Endothelial cell of umbilical vein (primary cell): Measurements from ENCODE around the gene KLHL30. TPM values are rescaled to one million over a fixed set of nuclear protein-coding genes. Genes with fewer than 3 reads are reported as not detected.
"Not testable (repeated sequence)": the region's sequence is repeated elsewhere in the genome, so short reads cannot be mapped to it uniquely, and the experiment has no call there.

Experiments used
- BruUV-seq: library from RNA; stranded (reverse); fragments of 400-500 nt; replicated peaks from 2 replicates; lab custom pipeline; 2021; lab: Mats Ljungman, UMichigan
- CTCF ChIA-PET: fragments of 300-600, 350-600 bp; sonication (Branson Sonifier 250); formaldehyde crosslinking; loops from one replicate; lab custom pipeline; 2021; ENCODE audit warnings: antibody characterized with exemption, inconsistent platforms; lab: Charles Lee
- POLR2A ChIA-PET: fragments of 300-600, 350-600 bp; sonication (Branson Sonifier 250); formaldehyde crosslinking; loops from one replicate; lab custom pipeline; 2021; ENCODE audit warnings: antibody characterized with exemption, inconsistent platforms; lab: Charles Lee
- DNase-seq: peaks from one replicate; pipeline ENCODE4 v3.0.0-alpha.2; 2011; ENCODE audit warnings: low read depth, low spot score
- FAIRE-seq: peaks from 2 replicates; lab custom pipeline; 2011; peaks lifted over from hg19 to GRCh38; lab: Jason Lieb, UNC
- H2AFZ ChIP-seq: 2 replicates; pipeline ENCODE4 v1.6.0; 2012; ENCODE audit warnings: low read depth, low read length, control low read depth, inconsistent platforms
- H3K27ac ChIP-seq: 2 replicates; pipeline ENCODE4 v1.5.1; 2011; ENCODE audit warnings: low read depth, mild to moderate bottlenecking, control low read depth, low read length, moderate library complexity; ENCODE audit not compliant: insufficient read depth
- H3K27me3 ChIP-seq, 2 experiments: 2 replicates each; pipeline versions ENCODE4 v1.6.0 to v1.6.1; 2011; ENCODE audit warnings: low read length in 2 of 2, mixed read lengths in 1 of 2; ENCODE audit not compliant: control insufficient read depth in 2 of 2, insufficient read depth in 2 of 2
- H3K36me3 ChIP-seq, 2 experiments: 2 replicates in 1 of 2; 3 replicates in 1 of 2; pipeline ENCODE4 v1.5.1; 2011; ENCODE audit warnings: low read length in 2 of 2, mild to moderate bottlenecking in 1 of 2, moderate library complexity in 1 of 2; ENCODE audit not compliant: control insufficient read depth in 2 of 2, insufficient read depth in 2 of 2; ENCODE audit errors: extremely low read depth in 1 of 2
- H3K4me1 ChIP-seq: 3 replicates; pipeline ENCODE4 v1.5.1; 2011; ENCODE audit warnings: mild to moderate bottlenecking, low read length; ENCODE audit not compliant: control insufficient read depth, insufficient read depth; ENCODE audit errors: extremely low read depth
- H3K4me2 ChIP-seq: 2 replicates; pipeline ENCODE4 v1.6.1; 2011; ENCODE audit warnings: low read length, control low read depth, mixed read lengths; ENCODE audit not compliant: insufficient read depth
- H3K4me3 ChIP-seq, 3 experiments: fragments of 200-600 bp in 1 of 3; sonication (generic), shearing (Covaris generic) in 1 of 3; replicated peaks in 1 of 3; 2 replicates each; pipeline ENCODE4 v1.5.1; 2011 to 2016; ENCODE audit warnings: control low read depth in 3 of 3, low read length in 3 of 3, mild to moderate bottlenecking in 2 of 3, inconsistent platforms in 1 of 3, low read depth in 1 of 3, moderate library complexity in 1 of 3; ENCODE audit not compliant: insufficient read depth in 1 of 3
- H3K79me2 ChIP-seq: 2 replicates; pipeline ENCODE4 v1.6.0; 2012; ENCODE audit warnings: low read length, inconsistent platforms; ENCODE audit not compliant: control insufficient read depth, insufficient read depth
- H3K9ac ChIP-seq: replicated peaks from 2 replicates; pipeline ENCODE3; 2011; ENCODE audit warnings: low read length, control low read depth; ENCODE audit not compliant: insufficient read depth; ENCODE audit errors: extremely low read depth
- H3K9me1 ChIP-seq: replicated peaks from 3 replicates; pipeline ENCODE4 v1.6.0; 2011; ENCODE audit warnings: mild to moderate bottlenecking, low read length; ENCODE audit not compliant: control insufficient read depth, insufficient read depth; ENCODE audit errors: extremely low read depth
- H3K9me3 ChIP-seq: replicated peaks from 2 replicates; pipeline ENCODE4 v1.5.1; 2012; ENCODE audit warnings: low read length, inconsistent platforms; ENCODE audit not compliant: control insufficient read depth, insufficient read depth
- H4K20me1 ChIP-seq: replicated peaks from 2 replicates; pipeline ENCODE3; 2011; ENCODE audit warnings: mild to moderate bottlenecking, low read length; ENCODE audit not compliant: control insufficient read depth, insufficient read depth; ENCODE audit errors: extremely low read depth
- FOS ChIP-seq: IDR thresholded peaks from 2 replicates; pipeline ENCODE4 v1.6.1; 2011; ENCODE audit warnings: mild to moderate bottlenecking, low read length, moderate library complexity, borderline replicate concordance; ENCODE audit not compliant: insufficient read depth
- POLR2A ChIP-seq: IDR thresholded peaks from 2 replicates; pipeline ENCODE4 v1.6.1; 2012; ENCODE audit warnings: low read depth, mild to moderate bottlenecking, control low read depth, low read length
- POLR2AphosphoS5 ChIP-seq: IDR thresholded peaks from 2 replicates; pipeline ENCODE4 v1.6.1; 2012; ENCODE audit warnings: low read depth, mild to moderate bottlenecking, control low read depth, low read length, moderate library complexity; ENCODE audit not compliant: insufficient read depth
- dilution Hi-C: fragments of 300-500 bp; cut with MboI; formaldehyde crosslinking; loops from one replicate; pipeline ENCODE4 v1.15.0; 2019; ENCODE audit warnings: low sequenced_read_pairs; ENCODE audit not compliant: extremely low pct_ligation_motif_present
- intact Hi-C: fragments of 100-400 bp; cut with micrococcal nuclease; formaldehyde crosslinking; loops from one replicate; pipeline ENCODE4 v1.10.0; 2022
- polyA plus RNA-seq, 4 experiments: library from polyadenylated mRNA; depleted of rRNA in 3 of 4; stranded (reverse) in 3 of 4; unstranded in 1 of 4; fragments of >200 nt; gene quantifications; 2 replicates each; pipeline versions ENCODE4 v1.2.1 to v1.2.3, GENCODE V29; 2011 to 2012; ENCODE audit warnings: missing spikeins in 1 of 4
- total RNA-seq: library from RNA; stranded (reverse); gene quantifications from 2 replicates; pipeline ENCODE4 v1.2.3, GENCODE V29; 2021

KLHL30 gene
- total and polyA plus RNA-seq, 2 donors (not counting 3 experiments of a cell fraction or from before 2014, with no cell fraction given): not detected

- Histone ChIP-seq H3K27ac (peak overlapping the region; percentile 89), H2AFZ (no peak overlapping the region), H3K4me1 (peaks cover 29% of the 10 kb centered on the region), H3K4me3 (no peak overlapping the region), H4K20me1 (no peaks in the 10 kb centered on the region), H3K9ac (peak overlapping the region; percentile 48), H3K9me3 (no peaks in the 10 kb centered on the region), H3K4me2 (peak overlapping the region; percentile 14), H3K27me3 (no peaks in the 10 kb centered on the region), H3K9me1 (no peaks in the 10 kb centered on the region), H3K79me2 (no peaks in the 10 kb centered on the region), H3K36me3 (peaks cover 10 to 23% of the 10 kb centered on the region in 2 experiments)
- intact Hi-C loops: no loop called here
- dilution Hi-C loops: no loop called here
- CTCF ChIA-PET: interaction anchor here (0.6 to 2.2 kb wide), 6 partner anchors 10 to 313 kb away, joined by 3 to 13 read pairs (median 4); partner anchors contain the start of gene ERFE
- TF ChIP-seq POLR2AphosphoS5: no peak
- peak; percentile 24 for TF ChIP-seq FOS
- TF ChIP-seq POLR2A: no peak
- FAIRE-seq (peak; percentile 40), DNase-seq (peak; percentile 26)
- no TSS peak for BruUV-seq
- POLR2A ChIA-PET: no interaction called here
Observed at GRCh38 chr2:238170386-238171071, 32.1 kb downstream of the KLHL30 start.

- H3K27me3 ChIP-seq, H3K9me3 ChIP-seq, DNase-seq, dilution Hi-C loops, H2AFZ ChIP-seq, H3K9me1 ChIP-seq, H3K79me2 ChIP-seq, POLR2A ChIA-PET, H3K4me3 ChIP-seq, FAIRE-seq, H4K20me1 ChIP-seq, intact Hi-C loops, H3K4me2 ChIP-seq, BruUV-seq: not testable (repeated sequence)
- H3K9ac ChIP-seq: peak overlapping the region; percentile 48
- peaks cover 29% of the 10 kb centered on the region for H3K4me1 ChIP-seq
- peak overlapping the region; percentile 89 for H3K27ac ChIP-seq
- CTCF ChIA-PET: interaction anchor here (0.9 to 2.2 kb wide), 2 partner anchors 9 to 313 kb away, joined by 3 to 8 read pairs; no protein-coding TSS in a partner anchor
- H3K36me3 ChIP-seq: peaks cover 10 to 23% of the 10 kb centered on the region in 2 experiments
Observed at GRCh38 chr2:238171072-238171431, 32.6 kb downstream of the KLHL30 start.
